GM21390 (cell line): ENCODE measurements around the gene SF3B4.
"Not testable (repeated sequence)": the region's sequence is repeated elsewhere in the genome, so short reads cannot be mapped to it uniquely, and the experiment has no call there.

Source experiments
- ATAC-seq: cut with Tn5 transposase; IDR thresholded peaks from one replicate; pipeline ENCODE4 v1.9.1; 2021; ENCODE audit not compliant: unreplicated experiment

The SF3B4 gene

DNA sequence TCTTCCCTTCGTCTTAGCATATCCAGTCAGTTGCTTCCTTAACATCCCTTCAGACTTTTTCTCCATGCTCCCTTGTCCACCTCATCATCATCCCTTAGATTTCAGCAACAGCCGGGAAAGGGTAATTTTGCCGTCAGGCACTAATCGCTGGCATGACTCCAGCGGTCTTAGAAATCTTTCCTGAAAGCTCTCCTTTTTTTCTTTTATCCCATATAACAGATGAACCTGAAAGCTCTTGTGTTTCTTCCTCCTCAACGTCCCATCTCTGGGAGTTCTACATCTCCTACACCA lies 38.7 kb downstream of the SF3B4 start:
- ATAC-seq = no peak

DNA sequence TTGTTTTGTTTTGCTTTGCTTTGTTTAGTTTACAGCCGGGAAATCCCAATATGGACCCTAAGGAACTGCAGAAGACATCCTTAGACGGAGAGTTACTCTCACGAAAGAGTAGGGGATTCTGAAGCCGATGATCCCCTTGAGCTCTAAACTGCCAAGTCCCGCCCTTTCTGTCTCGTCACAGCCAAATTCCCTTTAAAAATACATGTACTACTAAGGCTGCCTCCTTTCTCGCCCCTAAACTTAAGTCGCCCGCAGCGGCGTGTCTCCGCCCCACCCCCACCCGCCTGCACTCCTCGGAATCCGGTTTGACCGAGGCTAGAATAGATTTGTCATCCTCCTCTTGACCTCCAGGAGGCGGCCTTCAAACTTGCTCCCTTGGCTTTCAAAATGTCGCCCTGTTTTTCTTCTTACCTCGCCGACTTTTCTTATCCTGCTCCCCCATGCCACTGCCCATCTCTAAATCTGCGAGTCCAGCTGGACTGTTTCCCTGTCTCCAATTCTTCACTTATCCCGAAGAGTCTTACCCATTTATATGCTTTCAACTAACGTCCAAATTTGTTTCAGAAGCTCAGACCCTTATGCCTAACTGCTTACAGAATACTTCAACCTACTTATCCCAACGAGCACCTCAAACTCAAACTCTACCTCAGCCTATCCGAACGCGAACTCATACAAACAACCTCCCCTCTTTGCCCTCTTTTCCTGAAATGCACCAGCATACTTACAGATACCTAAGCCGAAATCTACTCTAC lies 39.2 kb downstream of the SF3B4 start:
- ATAC-seq = peak; percentile 21

DNA sequence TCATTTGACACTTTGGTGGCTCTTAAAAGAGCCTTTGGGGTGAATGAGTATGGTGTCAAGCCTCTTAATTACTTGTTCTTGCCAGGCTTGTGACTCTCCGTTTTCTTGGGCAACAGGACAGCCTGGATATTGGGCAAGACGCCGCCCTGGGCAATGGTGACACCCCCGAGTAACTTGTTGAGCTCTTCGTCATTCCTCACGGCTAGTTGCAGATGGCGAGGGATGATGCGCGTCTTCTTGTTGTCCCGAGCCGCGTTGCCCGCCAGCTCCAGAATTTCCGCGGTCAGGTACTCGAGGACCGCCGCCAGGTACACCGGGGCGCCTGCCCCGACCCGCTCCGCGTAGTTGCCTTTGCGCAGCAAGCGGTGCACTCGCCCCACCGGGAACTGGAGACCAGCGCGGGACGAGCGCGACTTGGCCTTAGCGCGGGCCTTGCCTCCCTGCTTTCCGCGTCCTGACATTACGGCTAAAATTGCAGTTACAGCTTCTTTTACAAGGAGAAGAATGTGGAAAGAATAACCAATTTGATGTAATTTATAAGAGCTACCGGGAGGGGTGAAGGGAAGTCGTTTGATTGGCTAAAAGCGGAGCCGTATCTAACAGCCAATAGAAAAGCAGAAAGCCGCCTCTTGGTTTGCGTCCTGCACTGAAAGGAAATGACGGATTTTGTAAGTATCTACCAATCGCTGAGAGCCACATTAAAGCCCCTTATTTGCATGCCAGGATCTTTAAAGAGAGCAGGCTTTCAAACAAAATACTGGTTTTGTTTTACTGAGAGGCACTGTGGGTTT lies 40.0 kb downstream of the SF3B4 start:
- peak; percentile 51 for ATAC-seq

DNA sequence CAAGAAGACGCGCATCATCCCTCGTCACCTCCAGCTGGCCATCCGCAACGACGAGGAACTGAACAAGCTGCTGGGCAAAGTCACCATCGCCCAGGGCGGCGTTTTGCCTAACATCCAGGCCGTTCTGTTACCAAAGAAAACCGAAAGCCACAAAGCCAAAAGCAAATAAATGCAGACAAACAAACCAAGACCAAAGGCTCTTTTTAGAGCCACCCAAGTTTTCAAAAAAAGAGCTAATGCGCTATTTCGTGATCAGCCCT lies 40.5 kb downstream of the SF3B4 start:
- not testable (repeated sequence) for ATAC-seq

DNA sequence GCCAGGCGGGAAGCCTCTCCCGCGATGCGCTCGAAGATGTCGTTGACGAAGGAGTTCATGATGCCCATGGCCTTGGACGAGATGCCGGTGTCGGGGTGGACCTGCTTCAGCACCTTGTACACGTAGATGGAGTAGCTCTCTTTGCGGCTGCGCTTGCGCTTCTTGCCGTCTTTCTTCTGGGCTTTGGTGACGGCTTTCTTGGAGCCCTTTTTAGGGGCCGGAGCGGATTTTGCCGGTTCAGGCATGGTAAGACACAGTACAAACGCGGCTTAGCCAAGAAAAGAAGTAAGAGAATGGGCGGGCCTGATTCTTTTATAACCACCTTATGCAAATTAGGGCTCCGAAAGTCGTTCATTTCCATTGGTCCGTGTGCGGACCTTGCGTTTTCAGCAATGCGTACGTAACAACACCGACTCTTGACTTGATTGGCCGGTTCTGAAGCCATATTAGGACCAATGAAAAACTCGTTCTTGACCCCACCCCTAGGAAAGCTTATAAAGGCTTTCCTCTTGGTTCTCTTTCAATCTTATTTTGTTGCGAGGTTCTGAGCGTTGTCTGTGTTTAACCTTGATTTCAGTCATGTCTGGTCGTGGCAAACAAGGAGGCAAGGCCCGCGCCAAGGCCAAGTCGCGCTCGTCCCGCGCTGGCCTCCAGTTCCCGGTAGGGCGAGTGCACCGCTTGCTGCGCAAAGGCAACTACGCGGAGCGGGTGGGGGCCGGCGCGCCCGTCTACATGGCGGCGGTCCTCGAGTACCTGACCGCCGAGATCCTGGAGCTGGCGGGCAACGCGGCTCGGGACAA lies 41.0 kb downstream of the SF3B4 start:
- ATAC-seq = peak; percentile 56

DNA sequence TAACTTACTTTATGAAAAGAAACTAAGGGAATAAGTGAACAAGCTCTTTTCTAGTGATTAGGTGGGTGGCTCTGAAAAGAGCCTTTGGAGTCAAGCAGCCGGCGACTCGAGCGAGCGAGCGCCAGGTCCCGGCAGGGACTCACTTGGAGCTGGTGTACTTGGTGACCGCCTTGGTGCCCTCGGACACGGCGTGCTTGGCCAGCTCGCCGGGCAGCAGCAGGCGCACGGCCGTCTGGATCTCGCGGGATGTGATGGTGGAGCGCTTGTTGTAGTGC lies 41.5 kb downstream of the SF3B4 start:
- not testable (repeated sequence) for ATAC-seq

DNA sequence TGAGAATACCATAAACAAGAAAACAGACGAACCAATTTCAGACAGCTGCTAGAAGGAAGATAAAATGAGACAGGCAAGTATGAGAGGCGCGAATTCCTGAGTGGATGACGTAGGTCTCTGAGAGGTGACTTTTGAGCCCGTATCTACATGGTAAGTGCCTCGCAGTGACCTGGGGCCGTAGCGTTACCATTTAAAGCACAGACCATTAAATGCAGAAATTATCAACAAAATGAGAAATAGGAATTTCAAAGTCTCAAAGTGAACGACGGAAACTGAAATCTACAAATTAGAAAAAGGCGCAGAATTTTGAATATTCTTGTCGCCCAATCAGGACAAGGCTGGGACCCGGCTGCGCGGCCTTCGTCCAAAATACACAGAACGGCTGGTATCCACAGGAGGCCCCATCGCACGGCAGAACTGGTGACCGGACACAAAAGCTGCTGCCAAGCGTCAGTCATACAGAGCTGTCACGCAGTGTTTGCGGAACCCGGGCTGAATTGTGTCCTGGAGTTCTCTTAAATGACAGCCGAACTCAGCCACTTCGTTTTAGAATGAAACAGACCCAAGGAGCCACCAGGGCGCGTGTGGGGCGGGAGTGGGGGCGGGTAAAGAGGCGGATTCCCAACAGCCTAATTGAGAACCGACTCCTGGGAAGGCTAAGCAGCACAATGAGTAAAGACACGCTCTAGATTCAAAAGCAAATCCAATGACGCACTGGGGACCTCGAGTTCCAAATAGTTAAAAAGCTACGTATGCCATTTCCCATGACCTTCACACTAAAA lies 42.1 kb downstream of the SF3B4 start:
- no peak for ATAC-seq

DNA sequence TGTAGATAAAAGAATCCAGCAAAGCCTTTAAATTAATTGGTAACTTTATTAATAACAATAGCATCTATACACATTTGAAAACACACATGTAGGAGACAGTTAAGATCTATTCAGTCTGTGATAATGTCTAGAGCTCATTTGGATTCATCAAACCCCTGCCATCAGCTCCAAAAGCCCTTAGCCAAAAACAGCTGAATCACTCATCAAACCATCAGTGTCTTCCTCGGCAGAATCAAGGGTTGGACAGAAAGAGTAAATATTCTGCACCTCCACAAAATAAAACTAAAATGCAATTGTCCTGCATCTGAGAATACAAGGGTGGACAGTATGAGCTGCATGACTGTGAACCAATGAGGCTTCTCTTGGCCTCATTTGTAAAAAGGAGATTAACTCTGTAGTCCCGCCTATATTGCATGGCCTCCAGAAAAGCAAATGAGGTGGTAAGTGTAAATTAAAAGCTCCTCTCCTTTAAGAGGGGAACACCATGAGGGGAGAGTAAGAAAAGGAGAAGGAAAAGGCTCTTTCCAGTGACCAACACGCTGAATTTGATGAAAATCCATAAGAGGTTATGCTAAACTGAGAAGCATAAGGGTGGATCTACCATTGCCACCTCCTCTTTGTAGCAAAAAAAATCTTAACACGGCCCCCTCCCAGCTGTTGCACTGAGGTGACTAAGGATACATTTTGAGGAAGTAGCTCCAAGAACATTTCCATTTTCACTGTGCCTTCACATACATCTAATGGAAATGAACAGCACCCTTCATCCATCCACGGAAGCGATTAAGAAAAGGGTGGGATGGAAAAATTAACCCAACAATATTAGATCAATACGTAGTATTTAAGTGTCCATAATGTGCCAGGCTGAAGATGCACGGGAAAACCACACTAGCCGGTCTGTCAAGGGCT lies 42.9 kb downstream of the SF3B4 start:
- ATAC-seq = no peak

DNA sequence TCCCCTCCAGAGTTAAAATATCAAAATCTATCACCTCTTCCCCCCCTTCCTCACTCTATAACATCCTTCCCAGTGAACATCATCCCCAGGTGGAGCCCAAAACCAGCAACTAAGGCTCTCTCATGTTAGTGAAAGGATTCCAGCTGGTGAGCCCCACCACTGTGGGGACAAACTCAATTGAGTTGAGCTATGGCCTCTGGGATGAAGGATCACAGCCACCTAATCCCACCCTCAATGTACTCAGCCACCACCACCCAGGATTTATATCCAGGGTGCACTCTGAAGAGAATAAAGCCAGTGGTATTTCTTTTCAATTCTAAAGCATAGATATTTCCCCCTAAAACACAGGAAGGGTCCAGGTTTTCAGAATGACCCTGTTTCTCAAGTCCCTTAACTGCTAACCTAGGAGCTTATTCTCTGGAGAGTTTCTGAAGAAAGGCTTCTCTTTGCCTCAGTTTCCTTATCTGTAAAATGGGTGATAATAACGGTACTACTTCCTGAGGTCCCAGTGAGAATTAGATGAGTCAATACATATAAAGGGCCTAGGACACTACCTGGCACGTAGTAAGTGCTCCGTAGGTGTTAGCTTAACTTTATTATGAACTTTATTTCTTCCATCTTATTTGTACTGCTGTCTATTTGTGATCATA lies 43.9 kb downstream of the SF3B4 start:
- ATAC-seq = no peak

DNA sequence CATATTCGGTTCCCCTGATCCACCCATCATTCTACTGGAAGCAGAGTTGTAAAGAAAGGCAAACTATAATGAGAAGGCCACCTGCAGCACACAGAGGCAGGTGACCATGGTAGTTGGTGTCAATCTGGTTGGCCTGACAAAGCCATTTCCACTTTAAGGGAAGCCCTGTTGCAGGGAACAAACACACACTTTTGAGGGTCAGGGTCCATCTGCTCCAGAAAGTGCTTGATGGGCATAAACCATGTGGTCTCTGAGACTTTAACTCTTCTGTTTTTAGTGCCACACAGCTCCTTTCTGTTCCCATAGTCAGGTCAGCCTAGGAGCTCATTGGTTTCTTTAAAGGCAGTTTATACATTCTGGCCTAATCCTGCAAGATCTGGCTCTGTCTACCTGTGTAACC lies 45.7 kb downstream of the SF3B4 start:
- no peak for ATAC-seq

DNA sequence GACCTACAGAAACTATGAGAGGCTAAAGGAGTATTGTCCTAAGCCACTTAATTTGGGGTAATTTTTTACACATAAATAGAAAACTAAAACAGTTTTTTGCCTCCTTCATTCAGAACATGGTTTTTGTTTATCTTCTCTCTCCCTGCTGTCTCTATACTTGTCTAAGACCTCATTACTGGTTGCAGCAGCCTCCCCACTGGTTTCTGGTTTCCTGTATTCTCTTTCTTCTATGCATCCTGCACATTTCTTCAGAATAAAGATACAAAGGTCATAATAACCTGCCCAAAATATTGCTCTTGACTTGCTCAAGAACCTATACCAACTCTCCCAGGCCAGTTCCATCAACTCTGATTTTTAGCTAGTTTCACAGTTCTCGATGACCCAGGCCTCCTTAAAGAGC lies 48.0 kb downstream of the SF3B4 start:
- no peak for ATAC-seq

DNA sequence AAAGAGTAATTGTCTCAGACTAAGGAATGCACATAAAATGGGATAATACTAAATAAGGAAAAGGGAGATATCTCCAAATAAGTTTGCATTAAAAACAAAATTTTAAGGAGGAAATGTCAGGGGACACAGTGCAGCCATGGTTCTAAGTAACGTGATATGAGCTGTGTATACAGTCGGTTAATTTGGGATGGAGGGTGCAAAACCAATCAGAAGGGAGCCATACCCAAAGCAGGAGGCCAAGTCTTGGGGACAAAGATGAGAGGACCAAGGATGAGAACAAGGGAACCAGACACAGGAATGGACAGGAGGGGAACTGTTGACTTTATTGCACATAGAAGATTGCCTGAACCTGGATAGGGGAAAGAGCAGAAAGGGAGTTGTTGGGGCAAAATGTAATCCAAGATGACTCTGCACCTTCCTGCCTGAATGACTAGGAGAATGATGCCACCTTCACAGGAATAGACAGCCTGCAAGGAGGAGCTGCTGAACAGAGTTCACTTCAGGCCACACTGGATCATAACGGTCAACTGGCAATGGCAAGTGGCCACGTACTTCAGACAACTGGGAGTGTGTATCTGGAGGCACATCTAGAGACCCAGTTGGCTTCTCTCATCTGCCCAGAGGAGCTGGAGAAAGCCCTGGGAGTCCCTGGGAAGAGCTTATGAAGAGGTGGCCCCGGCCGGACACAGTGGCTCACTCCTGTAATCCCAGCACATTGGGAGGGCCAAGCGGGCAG lies 50.2 kb downstream of the SF3B4 start:
- no peak for ATAC-seq
